GM12872 (cell line): Measurements from ENCODE around the gene ALMS1.

Experiments
- TF ChIP-seq, protein P1 (sequence below): IDR thresholded peaks from 3 replicates; pipeline ENCODE4 v1.5.1; 2011; ENCODE audit warnings: low read depth, mild to moderate bottlenecking, low read length, moderate library complexity; ENCODE audit not compliant: insufficient read depth

The ALMS1 gene

DNA sequence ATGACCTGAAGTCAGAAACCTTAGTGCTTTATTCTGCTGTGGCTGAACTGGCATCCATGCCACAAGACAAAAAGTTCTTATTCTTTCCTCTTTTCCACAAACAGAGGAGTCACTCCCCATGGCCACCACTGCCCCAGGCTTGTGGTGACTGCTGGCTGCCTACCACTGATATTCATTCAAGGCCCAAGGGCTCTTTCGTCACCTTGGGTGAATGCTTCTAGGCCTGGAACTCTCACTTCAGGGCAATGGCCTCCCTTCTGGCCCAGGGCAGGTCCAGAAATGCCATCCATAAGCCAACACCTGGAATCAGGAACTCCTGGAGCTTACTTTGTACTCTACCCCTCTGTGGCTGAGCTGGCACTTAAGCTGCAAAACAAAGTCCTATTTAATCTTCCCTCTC is 146.7 kb downstream of the ALMS1 start:
- TF ChIP-seq, protein P1, sequence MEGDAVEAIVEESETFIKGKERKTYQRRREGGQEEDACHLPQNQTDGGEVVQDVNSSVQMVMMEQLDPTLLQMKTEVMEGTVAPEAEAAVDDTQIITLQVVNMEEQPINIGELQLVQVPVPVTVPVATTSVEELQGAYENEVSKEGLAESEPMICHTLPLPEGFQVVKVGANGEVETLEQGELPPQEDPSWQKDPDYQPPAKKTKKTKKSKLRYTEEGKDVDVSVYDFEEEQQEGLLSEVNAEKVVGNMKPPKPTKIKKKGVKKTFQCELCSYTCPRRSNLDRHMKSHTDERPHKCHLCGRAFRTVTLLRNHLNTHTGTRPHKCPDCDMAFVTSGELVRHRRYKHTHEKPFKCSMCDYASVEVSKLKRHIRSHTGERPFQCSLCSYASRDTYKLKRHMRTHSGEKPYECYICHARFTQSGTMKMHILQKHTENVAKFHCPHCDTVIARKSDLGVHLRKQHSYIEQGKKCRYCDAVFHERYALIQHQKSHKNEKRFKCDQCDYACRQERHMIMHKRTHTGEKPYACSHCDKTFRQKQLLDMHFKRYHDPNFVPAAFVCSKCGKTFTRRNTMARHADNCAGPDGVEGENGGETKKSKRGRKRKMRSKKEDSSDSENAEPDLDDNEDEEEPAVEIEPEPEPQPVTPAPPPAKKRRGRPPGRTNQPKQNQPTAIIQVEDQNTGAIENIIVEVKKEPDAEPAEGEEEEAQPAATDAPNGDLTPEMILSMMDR, result no peak

DNA sequence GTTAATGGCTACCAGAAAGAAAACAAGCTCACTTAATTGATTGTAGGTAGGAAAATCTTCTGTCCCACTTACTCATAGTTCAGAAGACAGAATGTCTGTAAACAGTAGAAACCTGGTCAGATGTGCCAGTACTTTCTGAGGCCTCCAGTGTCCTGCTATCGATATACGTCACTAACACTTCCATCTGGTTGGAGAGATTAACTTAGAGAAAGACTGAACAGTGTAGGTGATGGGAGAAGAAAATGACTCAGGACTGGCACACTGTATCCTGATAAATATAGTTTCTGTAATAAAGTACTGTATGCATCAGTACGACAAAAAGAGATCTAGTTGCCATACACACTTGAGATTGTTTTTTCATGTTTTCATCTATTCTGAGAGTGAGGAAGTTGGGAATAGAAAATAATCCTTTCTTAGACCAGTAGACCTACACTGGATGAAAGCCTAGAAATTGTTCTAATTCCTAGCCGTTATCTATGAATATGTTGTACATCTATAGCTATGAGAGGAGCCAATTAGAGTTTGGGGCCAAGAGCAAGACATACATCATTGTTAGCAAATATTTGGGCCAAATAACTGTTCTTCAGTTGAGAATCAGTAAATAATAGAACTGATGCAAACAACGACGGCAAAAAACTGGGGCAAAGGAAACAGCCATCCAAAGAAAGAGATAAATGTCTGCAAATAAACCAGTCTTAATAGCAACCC is 150.7 kb downstream of the ALMS1 start:
- TF ChIP-seq, protein P1, result no peak

DNA sequence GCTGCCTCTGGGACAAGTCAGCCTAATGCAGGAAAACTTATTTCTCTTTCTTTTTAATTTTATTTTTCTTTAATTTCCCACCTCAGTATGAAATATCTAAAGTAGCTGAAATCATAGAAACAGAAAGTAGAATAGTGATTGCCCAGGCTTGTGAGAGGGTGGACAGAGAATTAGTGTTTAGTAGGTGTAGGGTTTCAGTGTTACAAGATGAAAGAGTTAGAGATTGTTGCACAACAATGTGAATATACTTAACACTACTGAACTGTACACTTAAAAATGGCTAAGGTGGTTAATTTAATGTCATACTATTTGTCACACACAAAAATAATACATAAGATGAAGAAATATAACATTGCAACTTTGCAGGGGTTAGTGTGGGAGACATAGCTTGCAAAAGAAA is 175.8 kb downstream of the ALMS1 start:
- TF ChIP-seq, protein P1, result no peak

DNA sequence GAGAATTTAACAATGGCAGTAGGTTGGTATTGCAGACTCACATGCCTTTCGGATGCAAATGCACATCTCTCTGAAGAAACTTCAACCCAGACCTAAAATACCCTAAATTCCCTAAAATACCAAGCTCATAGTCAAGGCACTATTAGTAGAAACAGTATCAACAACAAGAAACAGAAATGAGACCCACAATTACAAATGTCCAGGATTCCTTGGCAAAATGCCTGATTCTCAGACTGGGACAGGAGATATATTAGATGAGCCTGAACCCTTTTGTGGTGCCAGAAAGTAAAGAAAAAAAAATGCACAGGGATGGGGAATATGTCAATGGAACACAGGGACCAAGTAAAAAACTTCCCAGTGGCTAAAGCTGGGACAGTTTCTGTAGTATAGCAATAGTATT is 179.3 kb downstream of the ALMS1 start:
- TF ChIP-seq, protein P1, result no peak

DNA sequence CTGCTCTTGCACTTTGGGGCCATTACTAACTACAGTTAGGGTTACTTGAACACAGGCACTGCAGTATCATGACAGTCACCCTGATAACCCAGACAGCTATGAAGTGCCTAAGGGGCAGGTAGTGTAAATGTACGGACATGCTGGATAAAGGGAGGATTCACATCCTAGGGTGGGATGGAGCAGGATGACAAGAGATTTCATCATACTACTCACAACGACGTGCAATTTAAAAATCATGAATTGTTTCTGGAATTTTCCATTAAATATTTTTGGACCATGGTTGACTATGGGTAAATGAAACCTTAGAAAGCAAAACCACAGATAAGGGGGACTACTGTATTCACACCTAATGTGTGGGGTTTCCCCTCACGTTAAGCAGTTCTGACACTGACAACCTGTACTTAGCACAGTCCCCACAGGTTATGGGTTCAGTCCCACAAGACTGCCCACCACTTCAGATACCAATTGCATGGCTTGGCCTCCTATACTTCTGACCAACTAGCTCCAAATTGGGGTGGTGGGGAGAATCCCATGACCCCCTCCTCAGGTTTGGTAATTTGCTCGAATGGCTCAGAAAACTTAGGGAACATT is 180.7 kb downstream of the ALMS1 start:
- TF ChIP-seq, protein P1, result no peak

DNA sequence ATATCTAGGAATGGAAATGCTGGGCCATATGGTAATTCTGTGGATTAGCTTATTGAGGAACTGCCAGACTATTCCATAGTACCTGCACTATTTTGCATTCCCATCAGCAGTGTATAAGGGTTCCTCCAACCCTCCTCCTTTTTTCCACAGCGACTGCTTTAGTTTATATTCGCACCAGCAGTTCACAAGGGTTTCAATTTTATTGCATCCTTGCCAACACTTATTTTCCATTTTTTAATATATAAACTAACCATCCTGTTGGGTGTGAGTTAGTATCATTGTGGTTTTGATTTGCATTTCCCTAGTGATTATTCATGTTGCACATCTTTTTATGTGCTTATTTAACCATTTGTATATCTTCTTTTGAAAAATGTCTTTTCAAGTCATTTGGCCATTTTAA is 189.6 kb downstream of the ALMS1 start:
- TF ChIP-seq, protein P1, result no peak

DNA sequence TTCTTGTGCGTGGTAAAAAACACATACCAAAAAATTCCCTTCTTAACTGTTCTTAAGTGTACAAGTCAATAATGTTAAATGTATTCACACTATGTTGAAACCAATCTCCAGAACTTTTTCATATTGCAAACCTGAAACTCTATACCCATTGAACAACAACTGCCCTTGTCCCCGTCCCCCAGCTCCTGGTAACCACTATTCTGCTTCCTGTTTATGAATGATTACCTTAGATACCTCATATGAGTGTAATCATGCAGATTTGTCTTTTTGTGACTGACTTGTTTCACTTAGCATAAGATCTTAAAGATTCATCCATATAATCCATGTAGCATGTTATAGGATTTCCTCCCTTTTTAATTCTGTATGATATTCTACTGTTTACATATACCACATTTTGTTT is 196.7 kb downstream of the ALMS1 start:
- TF ChIP-seq, protein P1, result no peak
